ENCODE data around the gene EPHA8.

- TF ChIP-seq, protein P1, sequence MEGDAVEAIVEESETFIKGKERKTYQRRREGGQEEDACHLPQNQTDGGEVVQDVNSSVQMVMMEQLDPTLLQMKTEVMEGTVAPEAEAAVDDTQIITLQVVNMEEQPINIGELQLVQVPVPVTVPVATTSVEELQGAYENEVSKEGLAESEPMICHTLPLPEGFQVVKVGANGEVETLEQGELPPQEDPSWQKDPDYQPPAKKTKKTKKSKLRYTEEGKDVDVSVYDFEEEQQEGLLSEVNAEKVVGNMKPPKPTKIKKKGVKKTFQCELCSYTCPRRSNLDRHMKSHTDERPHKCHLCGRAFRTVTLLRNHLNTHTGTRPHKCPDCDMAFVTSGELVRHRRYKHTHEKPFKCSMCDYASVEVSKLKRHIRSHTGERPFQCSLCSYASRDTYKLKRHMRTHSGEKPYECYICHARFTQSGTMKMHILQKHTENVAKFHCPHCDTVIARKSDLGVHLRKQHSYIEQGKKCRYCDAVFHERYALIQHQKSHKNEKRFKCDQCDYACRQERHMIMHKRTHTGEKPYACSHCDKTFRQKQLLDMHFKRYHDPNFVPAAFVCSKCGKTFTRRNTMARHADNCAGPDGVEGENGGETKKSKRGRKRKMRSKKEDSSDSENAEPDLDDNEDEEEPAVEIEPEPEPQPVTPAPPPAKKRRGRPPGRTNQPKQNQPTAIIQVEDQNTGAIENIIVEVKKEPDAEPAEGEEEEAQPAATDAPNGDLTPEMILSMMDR (IDR thresholded peaks at IDR 0.05): no peak
- TF ChIP-seq EZH2 (IDR thresholded peaks at IDR 0.05; ENCODE audit: borderline replicate concordance, insufficient read depth, low read depth, low read length, poor library complexity, severe bottlenecking): no peak
Observed at GRCh38 chr1:22643928-22644327, 80.6 kb downstream of the EPHA8 start.
